ENCODE measurements around the gene FRZB.

The FRZB gene

DNA sequence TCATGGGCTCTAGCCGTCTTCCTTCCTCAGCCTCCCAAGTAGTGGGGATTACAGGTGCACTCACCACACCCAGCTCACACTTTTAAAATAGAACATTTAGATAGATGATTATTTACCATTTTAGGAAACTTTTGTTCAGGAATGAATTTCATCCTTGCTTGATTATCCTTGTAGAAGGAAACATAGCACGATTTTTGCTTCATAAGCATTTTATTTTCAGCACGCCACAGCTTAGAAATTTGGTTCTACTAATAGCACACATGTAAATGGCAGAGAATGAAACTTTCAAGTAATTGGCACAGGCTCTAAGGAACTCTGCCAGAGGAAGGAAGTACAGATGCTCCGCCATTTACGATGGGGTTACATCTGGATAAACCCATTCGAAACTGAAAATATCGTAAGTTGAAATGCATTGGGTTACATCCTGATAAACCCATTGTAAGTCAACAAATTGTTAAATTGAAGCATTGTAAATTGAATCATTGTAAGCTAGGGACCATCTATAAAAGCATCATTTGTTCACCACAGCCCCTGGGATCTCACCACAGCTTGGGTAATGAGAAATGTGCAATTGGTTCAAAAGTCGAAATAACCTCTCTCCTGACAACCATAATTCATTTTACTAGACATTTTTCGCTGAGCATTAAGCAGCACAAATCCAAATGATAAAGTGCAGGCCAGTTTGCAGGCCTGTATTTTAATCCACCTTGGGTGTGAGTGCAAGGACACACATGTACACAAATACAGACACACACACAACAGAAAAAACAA lies 33.2 kb downstream of the FRZB start:
- DNase-seq: no peak

DNA sequence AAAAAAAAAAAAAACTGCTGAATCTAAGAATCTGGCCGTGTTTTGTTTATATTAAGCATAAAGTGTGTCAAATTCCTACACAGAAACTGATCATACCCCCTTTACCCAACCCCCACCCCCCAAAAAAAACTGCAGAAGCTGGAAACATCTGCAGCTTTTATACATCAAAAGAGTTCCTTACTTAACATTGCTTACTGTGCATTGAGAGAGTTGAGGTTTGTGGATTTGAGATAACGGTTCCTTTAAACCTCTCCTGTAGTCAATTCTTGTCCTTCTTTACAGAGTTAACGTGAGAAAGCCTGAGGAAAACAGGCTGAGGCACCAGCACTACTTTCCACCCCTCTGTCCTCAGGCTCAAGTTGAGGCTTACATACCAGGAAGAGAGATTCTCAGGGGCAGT lies 34.5 kb downstream of the FRZB start:
- no peak for DNase-seq

DNA sequence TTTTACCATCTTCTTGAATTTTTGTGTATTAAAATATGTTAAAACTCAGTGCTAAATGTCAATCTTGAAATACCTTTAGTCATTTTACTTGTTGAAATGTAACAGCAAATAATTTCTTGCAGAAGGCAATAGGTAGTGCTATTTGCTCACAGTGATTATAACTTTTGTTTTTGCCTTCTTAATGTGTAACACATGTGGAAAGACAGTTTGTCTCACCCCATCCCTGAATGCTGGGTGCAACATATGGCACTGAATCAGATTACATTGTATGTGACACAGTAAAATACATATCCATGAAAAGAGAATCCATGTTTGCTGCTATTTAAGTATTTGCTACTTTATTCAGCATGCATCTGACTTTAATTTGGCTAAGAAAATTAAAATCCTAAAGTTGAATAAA lies 35.3 kb downstream of the FRZB start:
- no peak for DNase-seq

DNA sequence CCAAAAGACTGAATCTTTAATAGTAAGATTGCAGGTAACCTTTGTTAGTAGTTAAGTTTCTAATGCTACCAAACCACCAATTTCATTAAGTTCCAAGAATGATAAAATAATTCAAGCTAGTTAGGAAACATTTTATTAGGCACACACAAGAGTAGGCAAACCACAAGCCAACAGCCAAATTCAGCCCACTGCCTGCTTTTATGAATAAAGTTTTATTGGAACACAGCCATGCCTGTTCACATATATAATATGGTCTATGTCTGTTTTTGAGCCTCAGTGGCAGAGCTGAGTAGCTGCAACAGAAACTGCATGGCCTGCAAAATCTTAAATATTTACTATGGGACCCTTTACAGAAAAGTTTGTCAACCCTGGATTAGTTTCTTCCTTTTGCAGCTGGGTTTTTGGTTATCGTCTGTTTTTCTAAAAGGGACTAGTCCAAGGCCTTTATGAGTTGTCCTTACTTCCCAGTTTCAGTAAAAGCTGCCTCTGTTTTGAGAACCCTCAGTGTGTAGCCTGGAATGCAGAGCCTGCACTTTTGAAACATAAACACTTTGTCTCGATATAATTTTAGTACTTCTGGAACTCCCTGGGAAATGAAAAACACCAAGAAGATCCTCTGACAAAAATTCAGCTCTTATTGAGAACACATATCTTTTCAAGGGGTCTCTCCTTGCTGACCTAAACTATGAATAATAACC lies 39.1 kb downstream of the FRZB start:
- DNase-seq: no peak

DNA sequence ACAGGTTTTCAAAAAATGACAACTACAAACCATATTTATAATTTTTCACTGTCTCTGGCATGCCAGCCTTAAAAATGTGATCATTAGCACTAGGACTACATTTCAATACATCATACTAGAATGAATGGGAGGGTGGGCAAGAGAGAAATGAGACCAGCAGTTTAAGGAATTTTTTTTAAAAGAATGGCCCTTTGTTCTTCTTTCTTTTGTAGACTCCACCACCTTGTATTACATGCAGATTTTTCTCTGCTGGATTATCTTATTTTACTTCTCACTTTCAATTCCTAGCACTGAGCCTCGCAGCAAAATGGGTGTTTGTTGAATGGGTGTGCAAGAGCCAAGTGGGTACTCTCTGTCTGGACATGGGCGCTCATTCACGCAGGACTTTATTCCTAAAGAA lies 39.9 kb downstream of the FRZB start:
- no peak for DNase-seq

DNA sequence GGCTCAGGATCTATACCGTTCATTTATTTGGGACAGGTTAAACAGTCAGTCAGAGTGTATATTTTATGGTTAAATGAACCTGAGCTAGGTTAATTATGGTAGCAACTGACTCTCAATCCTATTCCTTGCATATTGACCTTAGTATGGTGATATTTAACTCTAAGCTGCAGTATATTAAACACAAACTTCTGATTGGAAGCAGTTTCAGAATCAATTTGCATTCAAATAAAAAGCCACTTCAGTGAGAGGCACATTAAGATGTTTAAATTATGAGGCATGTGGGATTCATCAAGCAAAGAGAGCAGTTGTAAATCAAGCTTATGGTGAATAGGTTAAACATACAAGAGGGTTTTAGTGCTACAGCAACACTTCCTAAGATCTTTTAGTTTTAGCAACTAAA lies 40.4 kb downstream of the FRZB start:
- no peak for DNase-seq

DNA sequence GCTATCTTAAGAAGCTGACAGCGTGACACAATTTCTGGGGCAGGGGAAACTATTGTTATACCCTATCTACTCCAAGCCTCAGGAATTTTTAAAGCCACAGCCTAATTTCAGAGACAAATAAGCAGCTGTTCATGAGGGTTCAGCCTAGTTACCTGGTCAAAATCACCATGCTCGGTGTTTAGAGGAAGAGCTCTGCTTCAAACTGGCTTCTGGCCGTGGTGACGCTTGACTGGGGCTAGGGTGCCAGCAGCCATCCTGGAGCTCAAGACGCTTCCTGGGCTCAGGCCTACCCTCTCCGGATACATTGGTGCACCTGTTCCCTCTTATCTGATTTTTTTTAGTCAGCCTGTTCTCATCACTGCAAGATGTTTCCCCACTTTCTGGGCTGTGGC lies 41.7 kb downstream of the FRZB start:
- no peak for DNase-seq

DNA sequence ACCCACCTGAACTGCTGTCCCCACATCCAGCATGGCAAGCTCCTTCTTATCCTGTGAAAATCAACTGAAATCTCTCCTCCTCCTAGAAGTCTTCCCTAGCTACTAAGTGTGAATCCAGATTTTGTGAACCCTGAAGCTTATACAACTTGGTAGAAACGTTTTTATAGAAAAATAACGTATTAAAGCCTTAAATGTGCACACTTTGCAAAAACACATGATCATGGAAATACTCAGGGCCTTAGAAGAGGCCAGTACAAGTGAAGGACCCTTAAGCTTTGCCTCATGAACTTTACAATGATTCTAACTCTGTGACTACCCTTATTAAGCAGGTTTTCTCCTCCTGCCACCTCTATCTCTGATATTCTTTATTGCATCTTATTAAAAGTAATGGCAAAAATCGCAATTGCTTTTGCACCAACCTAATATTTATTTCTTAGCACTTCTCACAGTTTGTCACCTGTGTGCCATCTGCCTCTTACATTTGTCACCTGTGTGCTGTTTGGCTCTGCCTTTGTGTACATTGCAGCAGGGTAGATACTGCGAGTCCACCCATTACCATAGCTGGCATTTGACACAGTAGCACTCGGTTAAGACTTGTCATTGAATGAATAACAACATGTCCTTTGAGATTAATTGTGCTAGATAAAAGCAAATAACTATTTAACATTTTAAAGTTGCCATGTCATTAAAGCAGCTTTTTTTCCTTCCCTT lies 42.2 kb downstream of the FRZB start:
- DNase-seq: no peak

DNA sequence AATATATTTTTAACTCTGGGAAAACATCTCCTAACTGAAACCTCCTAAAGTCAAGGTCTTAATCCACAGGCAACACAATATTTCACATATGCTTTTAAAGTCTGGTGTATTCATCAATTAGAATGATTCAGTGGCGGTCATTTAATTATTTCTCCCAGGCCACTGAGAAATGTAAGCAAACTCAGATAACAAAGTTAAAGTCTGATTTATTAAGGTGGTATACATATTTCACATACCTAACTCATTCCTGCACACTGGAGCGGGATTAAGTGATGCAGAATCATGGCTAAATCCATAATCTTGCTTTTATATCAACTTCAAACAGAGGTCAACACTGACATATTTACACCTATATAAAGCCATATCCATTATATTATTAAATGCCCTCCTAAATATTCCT lies 43.7 kb downstream of the FRZB start:
- no peak for DNase-seq

DNA sequence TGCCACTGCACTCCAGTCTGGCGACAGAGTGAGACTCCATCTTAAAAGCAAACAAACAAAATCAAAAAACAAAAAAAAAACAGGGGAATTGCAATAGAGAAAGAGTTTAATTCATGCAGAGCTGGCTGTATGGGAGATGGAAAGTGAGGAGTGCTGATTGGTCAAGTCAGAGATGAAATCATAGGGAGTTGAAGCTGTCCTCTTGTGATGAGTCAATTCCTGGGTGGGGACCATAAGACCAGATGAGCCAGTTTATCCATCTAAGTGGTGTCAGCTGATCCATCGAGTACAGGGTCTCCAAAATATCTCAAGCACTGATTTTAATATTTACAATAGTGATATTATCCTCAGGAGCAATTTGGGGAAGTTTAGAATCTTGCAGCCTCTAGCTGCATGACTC lies 45.3 kb downstream of the FRZB start:
- DNase-seq: peak; percentile 19

DNA sequence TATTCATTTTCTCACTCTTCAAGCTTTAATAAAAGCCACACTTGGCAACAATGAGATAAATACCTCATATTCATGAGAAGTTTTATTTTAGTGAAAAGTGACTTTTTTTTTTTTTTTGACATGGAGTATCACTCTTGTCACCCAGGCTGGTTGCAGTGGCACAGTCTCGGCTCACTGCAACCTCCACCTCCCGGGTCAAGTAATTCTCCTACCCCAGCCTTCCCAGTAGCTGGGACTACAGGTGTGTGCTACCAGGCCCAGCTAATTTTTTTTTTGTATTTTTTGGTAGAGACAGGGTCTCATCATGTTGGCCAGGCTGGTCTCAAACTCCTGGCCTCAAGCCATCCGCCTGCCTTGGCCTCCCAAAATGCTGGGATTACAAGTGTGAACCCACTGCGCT lies 47.0 kb downstream of the FRZB start:
- no peak for DNase-seq

DNA sequence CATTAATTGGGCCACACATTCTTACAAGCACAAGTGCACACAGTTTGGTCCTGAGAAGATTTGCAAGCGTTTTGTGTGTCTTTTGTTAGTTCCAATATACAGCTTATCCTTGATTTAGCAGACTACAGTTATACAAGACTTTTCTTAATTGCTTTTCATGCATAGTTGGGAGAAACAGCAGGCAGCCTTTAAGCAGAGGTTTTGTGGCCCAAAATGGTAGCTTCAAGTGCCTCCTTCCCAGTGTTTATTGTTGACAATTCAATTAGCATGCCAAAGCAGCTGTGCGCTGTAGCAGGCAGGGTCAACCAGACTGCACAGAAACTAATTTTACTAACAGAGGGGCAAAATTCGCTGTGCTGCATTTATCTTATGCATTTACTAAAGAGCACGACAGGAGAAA lies 47.5 kb downstream of the FRZB start:
- no peak for DNase-seq

DNA sequence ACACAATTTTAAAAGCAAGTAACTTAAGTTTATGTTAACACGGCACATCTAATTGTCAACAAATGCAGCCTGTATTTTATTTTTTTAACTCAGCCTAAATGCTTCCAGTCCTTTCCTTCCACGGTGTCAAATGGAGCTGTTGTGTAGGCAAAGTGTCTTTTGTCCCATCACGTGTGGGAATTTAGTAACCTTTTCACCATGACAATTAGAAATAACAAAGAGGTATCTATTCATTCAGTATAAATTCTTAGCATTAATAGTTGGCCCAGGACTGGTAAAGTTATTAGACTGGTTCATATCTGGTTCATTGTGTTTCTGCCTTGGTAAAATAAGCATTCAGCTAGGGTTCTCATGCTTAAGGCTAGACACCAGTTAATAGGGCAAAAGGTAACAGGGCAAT lies 47.9 kb downstream of the FRZB start:
- no peak for DNase-seq

DNA sequence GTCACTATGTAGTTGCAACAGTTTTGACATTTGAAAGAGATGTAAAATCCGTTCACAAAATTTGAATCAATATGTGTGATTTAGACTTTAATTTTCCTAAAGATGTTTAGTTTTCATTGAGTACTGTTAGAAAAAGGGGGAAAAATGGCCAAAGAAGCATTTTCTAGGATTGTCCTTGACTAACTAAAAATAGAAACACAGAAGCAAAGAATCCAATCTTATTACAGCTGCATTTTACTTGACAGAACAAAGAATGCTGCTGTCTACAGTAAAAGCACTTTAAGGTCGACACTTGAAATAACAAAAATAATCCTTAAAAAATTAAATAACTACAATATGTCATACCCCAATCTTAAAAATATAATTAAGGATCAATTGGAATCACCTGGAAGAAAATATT lies 48.9 kb downstream of the FRZB start:
- DNase-seq: no peak

DNA sequence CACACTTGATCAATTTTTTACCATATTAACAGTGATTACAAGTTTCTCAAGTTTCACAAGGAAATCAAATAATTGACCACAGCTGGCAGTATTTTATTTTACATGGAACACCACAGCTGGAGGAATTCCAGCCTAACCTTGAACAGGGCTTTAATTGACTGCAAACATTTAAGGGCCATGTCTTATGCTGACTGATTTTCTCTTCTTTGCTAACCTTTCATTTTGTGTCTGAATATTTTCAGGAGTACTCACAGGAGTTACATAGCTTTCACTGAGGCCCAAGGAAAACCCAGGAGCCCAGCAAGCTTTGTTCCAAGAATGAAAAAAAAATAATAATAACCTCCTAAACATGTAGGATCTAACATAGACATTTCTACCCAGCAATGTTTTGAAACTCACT lies 49.6 kb downstream of the FRZB start:
- DNase-seq: no peak

DNA sequence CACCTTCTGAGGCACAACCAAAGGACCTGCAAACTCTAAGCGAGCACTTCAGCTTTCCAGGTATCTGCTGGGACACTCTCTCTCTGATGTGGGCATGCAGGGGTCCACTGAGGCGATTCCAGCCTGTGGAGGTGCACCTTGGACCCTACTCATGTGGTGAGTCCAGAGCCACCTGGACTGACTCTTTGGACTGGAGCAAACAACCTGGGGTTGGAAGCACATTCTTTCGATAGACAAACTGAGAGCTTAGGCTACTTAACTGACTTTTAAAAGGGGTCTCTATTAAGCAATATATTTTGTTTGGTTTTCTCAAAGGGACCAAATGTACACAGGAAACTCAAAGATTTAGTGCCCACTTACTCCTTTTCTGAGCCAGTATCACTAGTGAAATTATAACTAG lies 51.6 kb downstream of the FRZB start:
- no peak for DNase-seq

DNA sequence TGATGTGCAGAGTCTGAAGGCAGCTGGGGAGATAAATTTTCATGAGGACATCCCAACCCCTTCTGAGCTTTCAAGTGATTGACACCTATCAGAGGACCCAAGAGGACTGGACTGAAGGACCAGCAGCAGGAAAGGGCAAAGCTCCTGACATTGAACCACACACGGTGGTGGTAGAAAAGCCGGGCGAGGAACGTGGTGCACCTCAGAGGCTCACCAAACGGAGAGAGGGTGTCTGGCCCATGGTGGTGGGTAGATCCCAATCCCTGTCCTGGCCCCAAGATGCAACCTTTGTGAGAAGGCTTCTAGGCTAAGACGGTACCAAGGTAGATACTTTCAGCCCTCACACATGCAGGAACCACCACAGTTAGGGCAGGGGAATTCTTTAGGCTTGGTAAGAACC lies 52.1 kb downstream of the FRZB start:
- DNase-seq: no peak

DNA sequence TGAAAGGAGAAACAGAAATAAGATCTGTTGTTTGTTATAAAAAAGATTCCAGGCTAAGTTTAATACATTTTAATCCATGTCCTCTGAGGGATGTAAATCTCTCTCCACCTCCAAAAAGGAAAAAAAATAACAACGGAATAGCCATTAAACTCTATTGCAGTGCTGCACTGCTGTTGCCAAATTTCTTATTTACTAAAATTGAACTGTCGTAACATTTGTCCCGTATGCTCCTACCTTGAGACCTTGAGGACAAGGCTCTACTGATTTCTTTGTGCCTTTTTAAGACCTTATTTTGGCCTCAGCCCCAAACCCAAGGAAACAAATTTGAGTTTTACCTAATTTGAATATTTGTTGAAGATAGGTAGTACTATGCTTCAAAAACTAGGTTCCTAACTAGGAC lies 56.4 kb downstream of the FRZB start:
- DNase-seq: no peak

DNA sequence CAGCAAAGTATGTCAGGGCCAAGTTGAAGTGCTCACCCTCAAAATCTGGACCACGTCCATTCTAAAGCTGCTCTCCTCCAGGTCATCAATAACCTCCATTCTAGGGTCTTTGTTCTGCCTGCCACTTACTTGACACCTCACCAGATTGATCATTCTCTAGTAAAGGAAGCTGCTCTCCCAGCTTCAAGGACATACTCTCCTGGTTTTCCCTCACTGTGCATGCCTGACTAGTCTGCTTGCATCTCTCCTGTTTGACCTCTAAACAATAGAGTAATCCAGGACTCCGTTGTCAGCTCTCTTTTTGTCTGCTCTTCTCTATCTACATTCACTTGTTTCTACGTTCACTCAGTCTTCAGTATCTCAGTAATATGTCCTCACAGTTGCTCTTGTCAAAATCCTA lies 59.1 kb downstream of the FRZB start:
- no peak for DNase-seq

DNA sequence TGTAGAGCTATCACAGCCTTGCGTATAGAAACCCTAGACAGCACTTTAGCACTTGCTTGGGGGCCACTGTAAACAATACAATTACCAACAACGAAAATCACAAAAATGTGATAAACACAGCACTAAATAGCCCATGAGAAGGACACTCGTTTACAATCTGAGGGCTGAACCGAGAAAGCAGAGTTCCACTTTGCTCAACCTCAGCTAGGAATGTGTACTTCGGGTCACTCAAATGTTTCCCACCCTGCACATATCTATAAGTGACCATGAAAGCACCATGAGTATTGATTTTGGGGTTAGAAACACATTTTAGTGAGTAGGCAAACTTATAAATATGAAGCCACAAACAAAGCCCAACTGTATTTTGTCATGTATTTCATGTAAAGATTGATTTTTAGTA lies 62.3 kb downstream of the FRZB start:
- no peak for DNase-seq

DNA sequence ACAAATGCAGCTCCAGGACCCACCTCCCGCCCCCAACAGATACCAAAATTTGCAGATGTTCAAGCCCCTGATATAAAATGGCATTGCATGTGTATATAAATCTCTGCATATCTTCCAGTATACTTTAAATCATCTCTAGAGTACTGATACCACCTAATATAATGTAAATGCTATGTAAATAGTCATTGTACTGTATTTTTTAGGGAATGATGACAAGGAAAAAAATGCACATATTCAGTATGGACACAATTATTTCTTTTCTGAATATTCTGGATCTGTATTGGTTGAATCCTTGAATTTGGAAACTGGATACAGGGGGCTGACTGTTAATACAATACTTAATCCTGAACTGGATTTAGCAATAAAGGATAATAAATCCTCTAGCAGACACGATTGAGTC lies 67.7 kb downstream of the FRZB start:
- no peak for DNase-seq

DNA sequence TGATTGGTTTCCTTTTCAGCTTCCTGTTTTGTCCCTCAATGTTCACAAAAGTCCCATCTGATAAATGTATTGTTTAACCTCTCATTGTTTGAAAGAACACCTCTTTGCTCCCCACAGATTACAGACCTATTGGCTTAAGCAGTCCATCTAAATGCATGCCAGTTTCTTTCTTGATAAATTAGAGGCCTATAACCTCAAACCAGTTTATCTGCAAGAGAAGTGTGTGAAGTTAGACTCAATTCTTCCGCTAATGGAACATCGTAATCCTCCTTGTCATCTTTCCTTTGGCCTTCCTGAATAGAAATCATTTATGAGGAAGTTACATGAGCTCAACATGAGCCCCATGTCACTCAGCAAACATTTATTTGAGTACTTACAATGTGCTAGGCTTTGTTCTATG lies 74.0 kb downstream of the FRZB start:
- no peak for DNase-seq

DNA sequence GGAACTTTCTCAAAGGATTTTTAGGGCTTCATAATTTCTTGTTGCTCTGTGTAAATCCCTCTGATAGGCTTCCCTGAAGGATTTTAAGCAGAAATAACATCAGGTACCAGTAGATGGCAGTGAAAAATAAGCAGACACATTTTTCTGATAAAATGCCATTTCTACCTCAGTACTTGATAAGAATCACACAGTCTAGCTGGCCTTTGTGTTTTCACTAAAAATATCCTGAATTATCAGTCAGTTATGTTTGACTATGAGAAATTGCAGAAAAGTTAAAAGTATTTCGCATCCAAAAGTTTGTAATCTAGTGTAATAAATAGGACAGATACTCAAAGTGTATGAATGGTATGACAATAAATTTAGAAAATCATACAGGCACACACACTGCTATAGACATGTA lies 81.7 kb downstream of the FRZB start:
- peak; percentile 32 for DNase-seq

DNA sequence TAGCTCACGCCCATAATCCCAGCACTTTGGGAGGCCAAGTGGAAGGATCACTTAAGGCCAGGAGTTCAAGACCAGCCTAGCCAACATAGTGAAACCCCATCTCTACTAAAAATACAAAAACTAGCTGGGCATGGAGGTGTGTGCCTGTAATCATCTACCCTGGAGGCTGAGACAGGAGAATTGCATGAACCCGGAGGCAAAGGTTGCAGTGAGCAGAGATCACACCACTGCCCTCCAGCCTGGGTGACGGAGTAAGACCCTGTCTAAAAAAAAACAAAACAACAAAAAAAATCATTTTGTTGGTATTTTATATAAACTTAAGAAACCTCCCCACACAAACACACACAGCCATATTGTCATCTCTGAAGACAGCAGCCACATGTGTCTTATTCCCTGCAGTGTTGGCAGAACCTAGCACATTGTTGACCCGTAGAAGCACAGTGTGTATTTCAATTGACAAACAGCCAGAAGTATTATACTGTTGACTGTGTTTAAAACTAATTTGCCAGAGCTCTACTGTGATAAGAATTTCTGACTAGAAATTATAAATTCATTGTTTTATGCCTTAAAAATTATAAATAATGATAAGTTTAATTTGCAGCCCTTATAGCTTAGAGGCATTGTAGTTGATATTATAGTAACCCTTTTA lies 82.3 kb downstream of the FRZB start:
- no peak for DNase-seq
